Transverse colon (tissue), 4 donors: ENCODE measurements around the gene ELP6. TPM values are rescaled to one million over a fixed set of nuclear protein-coding genes. Genes with fewer than 3 reads are reported as not detected.
A peak's percentile ranks its signal among the peaks of the same experiment; 100 is the strongest.

ENCODE experiments used
- DNase-seq: peaks from one replicate; pipeline ENCODE4 v3.0.0-alpha.2; 2019
- H3K27ac ChIP-seq, 4 donors: fragments of 200-600 bp; sonication (generic); 2 replicates each; pipeline ENCODE4 v1.5.1; 2016 to 2018; ENCODE audit warnings: inconsistent platforms in 4 of 4
- H3K27me3 ChIP-seq: fragments of 200-600 bp; sonication (generic); 2 replicates; pipeline ENCODE4 v1.5.1; 2017; ENCODE audit warnings: inconsistent platforms
- H3K36me3 ChIP-seq, 4 donors: fragments of 200-600 bp; sonication (generic); 2 replicates each; pipeline ENCODE4 v1.5.1; 2017 to 2019; ENCODE audit warnings: inconsistent platforms in 4 of 4
- H3K4me1 ChIP-seq, 4 donors: fragments of 200-600 bp; sonication (generic); 2 replicates each; pipeline ENCODE4 v1.5.1; 2017 to 2020; ENCODE audit warnings: inconsistent platforms in 4 of 4
- H3K4me3 ChIP-seq, 4 donors: fragments of 200-600 bp; sonication (generic); 1 replicate in 1 of 4; 2 replicates in 3 of 4; pipeline versions ENCODE4 v1.5.1 to v1.6.1; 2017 to 2019; ENCODE audit warnings: inconsistent platforms in 4 of 4
- H3K9me3 ChIP-seq, 2 donors: fragments of 200-600 bp; sonication (generic); 2 replicates each; pipeline ENCODE4 v1.5.1; 2017 to 2019; ENCODE audit warnings: inconsistent platforms in 2 of 2
- CTCF ChIP-seq, 5 experiments: fragments of 200-600 bp in 3 of 5; fragments of 450-650 bp in 2 of 5; sonication (generic) in 3 of 5; IDR thresholded peaks; 1 replicate in 2 of 5; 2 replicates in 3 of 5; pipeline ENCODE4 v1.5.1; 2016 to 2017; ENCODE audit warnings: antibody characterized with exemption in 5 of 5, inconsistent platforms in 3 of 5, mild to moderate bottlenecking in 2 of 5, moderate library complexity in 1 of 5
- EP300 ChIP-seq: sonication (generic); formaldehyde crosslinking; IDR thresholded peaks from one replicate; pipeline ENCODE4 v1.6.1; 2017; ENCODE audit warnings: antibody characterized with exemption, low read depth
- POLR2A ChIP-seq: fragments of 450-650 bp; IDR thresholded peaks from one replicate; pipeline ENCODE4 v1.6.1; 2016; ENCODE audit warnings: antibody characterized with exemption, mild to moderate bottlenecking, moderate library complexity
- POLR2AphosphoS5 ChIP-seq, 3 donors: sonication (generic); formaldehyde crosslinking; IDR thresholded peaks; one replicate each; pipeline ENCODE4 v1.6.1; 2016; ENCODE audit warnings: antibody characterized with exemption in 3 of 3
- WGBS, 2 donors: methylation state at CpG; one replicate each; pipeline ENCODE4 v1.1.5; 2018; ENCODE audit warnings: low coverage in 1 of 2; 5-methylcytosine and 5-hydroxymethylcytosine counted together
- in situ Hi-C, 4 donors: fragments of 200-750 bp; cut with MboI; loops; one replicate each; pipeline versions ENCODE4 v1.15.0 to v1.15.1; 2017; ENCODE audit warnings: low sequenced_read_pairs in 3 of 4, low pct_ligation_motif_present in 1 of 4, low pct_unique_long_range_greater_than_20kb in 1 of 4
- intact Hi-C: fragments of 100-400 bp; cut with DNase I; formaldehyde crosslinking; loops from one replicate; pipeline ENCODE4 v1.15.1; 2023; ENCODE audit warnings: low total_unique reads
- total RNA-seq, 4 donors: library from RNA; depleted of rRNA; stranded (reverse); fragments of >200 nt; gene quantifications; one replicate each; pipeline ENCODE4 v1.1.0, GENCODE V29; 2016

The ELP6 gene
- total RNA-seq, 4 donors from 2014 or later: 1.2 to 55.7 (median 28.3) TPM

- peaks cover 0 to 6% (median 5%) of the 10 kb centered on the region in 4 donors for H3K4me1 ChIP-seq
- 76 to 84% methylated on average over 4 of the region's 4 CpGs for WGBS, 2 donors
- no peak for DNase-seq
- intact Hi-C loops (no loop called here), in situ Hi-C loops (loop anchor here in 2 of 4 donors (10.0 to 25.0 kb wide), 2 partner anchors 259 to 637 kb away; partner anchors contain the start of gene SMARCC1 (in 1 of the 2))
- TF ChIP-seq POLR2AphosphoS5 (IDR thresholded peaks at IDR 0.05): no peak
- TF ChIP-seq POLR2A: no peak
- H3K27ac ChIP-seq: no peak overlapping the region
- H3K4me3 ChIP-seq: no peak overlapping the region
- no peaks in the 10 kb centered on the region for H3K9me3 ChIP-seq
- H3K36me3 ChIP-seq: no peaks in the 10 kb centered on the region
- H3K27me3 ChIP-seq: no peaks in the 10 kb centered on the region
Observed at GRCh38 chr3:47525617-47526016, 12.1 kb upstream of the ELP6 start.

GRCh38 chr3:47523310-47524073, 10.0 kb upstream of the ELP6 start:
- peaks cover 0 to 6% (median 5%) of the 10 kb centered on the region in 4 donors for H3K4me1 ChIP-seq
- in situ Hi-C loops: loop anchor here (5.0 to 10.0 kb wide), 3 partner anchors 261 to 269 kb away; partner anchors contain the start of gene SMARCC1 (in 1 of the 4)
- H3K27me3 ChIP-seq: no peaks in the 10 kb centered on the region
- no peak overlapping the region for H3K27ac ChIP-seq
- 67 to 70% methylated on average over 3 to 4 of the region's 4 CpGs for WGBS, 2 donors
- no peak for DNase-seq
- H3K4me3 ChIP-seq: no peak overlapping the region
- intact Hi-C loops: loop anchor here (2.0 kb wide), 1 partner anchor 265 kb away; no protein-coding TSS in a partner anchor
- H3K9me3 ChIP-seq: no peaks in the 10 kb centered on the region
- TF ChIP-seq POLR2AphosphoS5 (IDR thresholded peaks at IDR 0.05) (no peak), POLR2A (no peak), EP300 (no peak), CTCF (IDR thresholded peaks at IDR 0.05) (no peak)
- no peaks in the 10 kb centered on the region for H3K36me3 ChIP-seq

GRCh38 chr3:47522082-47522987, 8.8 kb upstream of the ELP6 start:
- Histone ChIP-seq H3K4me1 (peaks cover 0 to 6% (median 5%) of the 10 kb centered on the region in 4 donors), H3K27ac (no peak overlapping the region), H3K9me3 (no peaks in the 10 kb centered on the region), H3K36me3 (no peaks in the 10 kb centered on the region), H3K27me3 (no peaks in the 10 kb centered on the region), H3K4me3 (no peak overlapping the region)
- 0 to 33% methylated on average over 4 to 15 of the region's 15 CpGs for whole genome bisulfite sequencing, 2 donors
- TF ChIP-seq EP300 (no peak), POLR2A (no peak), CTCF (IDR thresholded peaks at IDR 0.05) (peak; percentile 85 to 97 (median 90)), POLR2AphosphoS5 (IDR thresholded peaks at IDR 0.05) (peak in 1 of 3 donors; percentile 40)
- intact Hi-C loops: loop anchor here (2.0 kb wide), 1 partner anchor 266 kb away; no protein-coding TSS in a partner anchor
- DNase-seq: peak; percentile 86
- in situ Hi-C loops: loop anchor here (5.0 to 10.0 kb wide), 3 partner anchors 262 to 270 kb away; partner anchors contain the start of gene SMARCC1 (in 1 of the 4)

GRCh38 chr3:47520756-47521155, 7.2 kb upstream of the ELP6 start:
- intact Hi-C loops (no loop called here), in situ Hi-C loops (loop anchor here (5.0 to 10.0 kb wide), 3 partner anchors 264 to 272 kb away; partner anchors contain the start of gene SMARCC1 (in 1 of the 4))
- Histone ChIP-seq H3K27me3 (no peaks in the 10 kb centered on the region), H3K4me3 (no peak overlapping the region), H3K27ac (no peak overlapping the region), H3K36me3 (no peaks in the 10 kb centered on the region), H3K9me3 (no peaks in the 10 kb centered on the region), H3K4me1 (peaks cover 0 to 6% (median 5%) of the 10 kb centered on the region in 4 donors)
- TF ChIP-seq POLR2A (no peak), EP300 (no peak), CTCF (IDR thresholded peaks at IDR 0.05) (no peak), POLR2AphosphoS5 (IDR thresholded peaks at IDR 0.05) (no peak)
- DNase-seq: no peak
